Activated T-cell treated with anti-CD3 and anti-CD28 coated beads for 4 hours (primary cell): ENCODE measurements around the gene PTGES2.

Source experiments
- DNase-seq: peaks from one replicate; pipeline ENCODE4 v3.0.0-alpha.2; 2020

Gene PTGES2

GRCh38 chr9:128102196-128102595, 25.3 kb downstream of the PTGES2 start:
- no peak for DNase-seq

- no peak for DNase-seq
Observed at GRCh38 chr9:128101690-128102089, 25.8 kb downstream of the PTGES2 start.

- no peak for DNase-seq
Observed at GRCh38 chr9:128101231-128101661, 26.3 kb downstream of the PTGES2 start.

- DNase-seq: no peak
Observed at GRCh38 chr9:128100581-128100980, 26.9 kb downstream of the PTGES2 start.

GRCh38 chr9:128099932-128100491, 27.5 kb downstream of the PTGES2 start:
- DNase-seq: no peak

- no peak for DNase-seq
Observed at GRCh38 chr9:128099231-128099931, 28.1 kb downstream of the PTGES2 start.

- DNase-seq: peak; percentile 51
Observed at GRCh38 chr9:128098297-128099230, 29.0 kb downstream of the PTGES2 start.

GRCh38 chr9:128097543-128098296, 29.8 kb downstream of the PTGES2 start:
- no peak for DNase-seq

- no peak for DNase-seq
Observed at GRCh38 chr9:128096616-128097536, 30.7 kb downstream of the PTGES2 start.

- no peak for DNase-seq
Observed at GRCh38 chr9:128094950-128095544, 32.5 kb downstream of the PTGES2 start.

GRCh38 chr9:128094166-128094949, 33.2 kb downstream of the PTGES2 start:
- peak; percentile 60 for DNase-seq

GRCh38 chr9:128093011-128093410, 34.5 kb downstream of the PTGES2 start:
- DNase-seq: no peak

GRCh38 chr9:128092199-128092977, 35.1 kb downstream of the PTGES2 start:
- DNase-seq: no peak

- no peak for DNase-seq
Observed at GRCh38 chr9:128091571-128091970, 36.0 kb downstream of the PTGES2 start.

GRCh38 chr9:128091144-128091543, 36.4 kb downstream of the PTGES2 start:
- DNase-seq: no peak

- no peak for DNase-seq
Observed at GRCh38 chr9:128089299-128089698, 38.2 kb downstream of the PTGES2 start.

GRCh38 chr9:128088253-128088945, 39.1 kb downstream of the PTGES2 start:
- no peak for DNase-seq

- no peak for DNase-seq
Observed at GRCh38 chr9:128087262-128087661, 40.3 kb downstream of the PTGES2 start.

- no peak for DNase-seq
Observed at GRCh38 chr9:128085943-128086342, 41.6 kb downstream of the PTGES2 start.
